OCI-LY3 (cell line): ENCODE results near the gene TRIM16.

ENCODE experiments used
- EZH2phosphoT487 ChIP-seq: fragments of 200-600 bp; shearing (Covaris generic); IDR thresholded peaks from 2 replicates; pipeline ENCODE4 v1.6.1; 2018; ENCODE audit warnings: antibody characterized with exemption, mixed run types, low read depth
- TF ChIP-seq, protein P1 (sequence below): fragments of 200-600, 300-600 bp; sonication (generic); IDR thresholded peaks from 2 replicates; pipeline ENCODE4 v1.5.1; 2014; ENCODE audit warnings: antibody characterized with exemption, low read length, low read depth

DNA sequence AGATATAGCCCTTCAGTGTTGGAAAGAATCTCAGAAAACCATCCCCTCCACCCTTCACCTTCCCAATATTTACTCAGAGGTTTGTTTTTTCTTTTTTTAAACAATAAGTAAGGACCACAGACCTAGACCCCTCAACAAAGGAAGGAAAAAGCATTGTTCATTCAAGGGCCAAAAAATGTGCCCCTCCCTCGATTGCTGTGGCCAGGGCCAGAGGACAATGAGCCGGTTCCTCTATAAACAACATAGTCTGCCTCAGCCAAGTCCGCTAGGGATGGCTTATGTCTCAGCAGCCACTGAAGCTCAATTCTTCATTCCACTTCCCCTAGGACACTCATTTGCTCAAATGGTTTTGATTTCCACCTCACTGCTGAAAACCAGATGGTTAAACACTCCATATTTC is 24.0 kb downstream of the TRIM16 start:
- TF ChIP-seq, protein P1, sequence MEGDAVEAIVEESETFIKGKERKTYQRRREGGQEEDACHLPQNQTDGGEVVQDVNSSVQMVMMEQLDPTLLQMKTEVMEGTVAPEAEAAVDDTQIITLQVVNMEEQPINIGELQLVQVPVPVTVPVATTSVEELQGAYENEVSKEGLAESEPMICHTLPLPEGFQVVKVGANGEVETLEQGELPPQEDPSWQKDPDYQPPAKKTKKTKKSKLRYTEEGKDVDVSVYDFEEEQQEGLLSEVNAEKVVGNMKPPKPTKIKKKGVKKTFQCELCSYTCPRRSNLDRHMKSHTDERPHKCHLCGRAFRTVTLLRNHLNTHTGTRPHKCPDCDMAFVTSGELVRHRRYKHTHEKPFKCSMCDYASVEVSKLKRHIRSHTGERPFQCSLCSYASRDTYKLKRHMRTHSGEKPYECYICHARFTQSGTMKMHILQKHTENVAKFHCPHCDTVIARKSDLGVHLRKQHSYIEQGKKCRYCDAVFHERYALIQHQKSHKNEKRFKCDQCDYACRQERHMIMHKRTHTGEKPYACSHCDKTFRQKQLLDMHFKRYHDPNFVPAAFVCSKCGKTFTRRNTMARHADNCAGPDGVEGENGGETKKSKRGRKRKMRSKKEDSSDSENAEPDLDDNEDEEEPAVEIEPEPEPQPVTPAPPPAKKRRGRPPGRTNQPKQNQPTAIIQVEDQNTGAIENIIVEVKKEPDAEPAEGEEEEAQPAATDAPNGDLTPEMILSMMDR, result no peak
- no peak for TF ChIP-seq EZH2phosphoT487
